Activated naive CD4-positive, alpha-beta T cell treated with anti-CD3 and anti-CD28 coated beads, Interleukin-2, amount 10 ng/mL, durations not matched to agents 7 days and 5 days (primary cell): ENCODE measurements around the gene ZNF670.
"Not testable (repeated sequence)": the region's sequence is repeated elsewhere in the genome, so short reads cannot be mapped to it uniquely, and the experiment has no call there.

ENCODE experiments used
- CTCF ChIA-PET: fragments of 350-600 bp; sonication (Branson Sonifier 250); formaldehyde crosslinking; loops from one replicate; lab custom pipeline; 2021; ENCODE audit warnings: antibody characterized with exemption; lab: Charles Lee
- DNase-seq: peaks from one replicate; pipeline ENCODE4 v3.0.0-alpha.2; 2020
- H3K27ac Mint-ChIP-seq: one replicate; pipeline ENCODE4 v1.8.0; 2021; ENCODE audit warnings: mild to moderate bottlenecking, moderate library complexity, mixed read lengths
- H3K27me3 Mint-ChIP-seq: one replicate; pipeline ENCODE4 v1.8.0; 2021; ENCODE audit warnings: mild to moderate bottlenecking, mixed read lengths
- H3K36me3 Mint-ChIP-seq: one replicate; pipeline ENCODE4 v1.8.0; 2021; ENCODE audit warnings: mixed read lengths
- H3K4me1 Mint-ChIP-seq: one replicate; pipeline ENCODE4 v1.8.0; 2021; ENCODE audit warnings: mixed read lengths
- H3K4me3 Mint-ChIP-seq: one replicate; pipeline ENCODE4 v1.8.0; 2021; ENCODE audit warnings: mild to moderate bottlenecking, moderate library complexity, mixed read lengths
- H3K9me3 Mint-ChIP-seq: one replicate; pipeline ENCODE4 v1.8.0; 2021; ENCODE audit warnings: mixed read lengths

Gene ZNF670

GRCh38 chr1:247043406-247043805 is 35.2 kb downstream of the ZNF670 start:
- Mint-ChIP-seq H3K27ac (no peak overlapping the region), H3K27me3 (no peaks in the 10 kb centered on the region), H3K4me1 (no peaks in the 10 kb centered on the region), H3K4me3 (no peak overlapping the region), H3K9me3 (peaks cover 77% of the 10 kb centered on the region), H3K36me3 (peaks cover 9% of the 10 kb centered on the region)
- DNase-seq: no peak
- CTCF ChIA-PET: no interaction called here

GRCh38 chr1:247037511-247038320 is 40.9 kb downstream of the ZNF670 start:
- Mint-ChIP-seq H3K4me1 (no peaks in the 10 kb centered on the region), H3K27me3 (no peaks in the 10 kb centered on the region), H3K36me3 (peaks cover 25% of the 10 kb centered on the region), H3K27ac (no peak overlapping the region), H3K4me3 (no peak overlapping the region), H3K9me3 (peaks cover 69% of the 10 kb centered on the region)
- CTCF ChIA-PET: no interaction called here
- DNase-seq: no peak

- H3K4me3 Mint-ChIP-seq, CTCF ChIA-PET, H3K27me3 Mint-ChIP-seq, H3K4me1 Mint-ChIP-seq, DNase-seq, H3K36me3 Mint-ChIP-seq, H3K27ac Mint-ChIP-seq: not testable (repeated sequence)
- H3K9me3 Mint-ChIP-seq: peaks cover 54% of the 10 kb centered on the region
These were observed 46.3 kb downstream of the ZNF670 start for GRCh38 chr1:247032306-247032705.
